IPS DF 4.7 (cell line): ENCODE results near the gene RIPOR3.
"Not testable (repeated sequence)": the region's sequence is repeated elsewhere in the genome, so short reads cannot be mapped to it uniquely, and the experiment has no call there.

Experiments
- DNase-seq: peaks from one replicate; pipeline ENCODE4 v3.0.0-alpha.2; 2013; ENCODE audit warnings: low spot score; ENCODE audit errors: extremely low read depth

The RIPOR3 gene

DNA sequence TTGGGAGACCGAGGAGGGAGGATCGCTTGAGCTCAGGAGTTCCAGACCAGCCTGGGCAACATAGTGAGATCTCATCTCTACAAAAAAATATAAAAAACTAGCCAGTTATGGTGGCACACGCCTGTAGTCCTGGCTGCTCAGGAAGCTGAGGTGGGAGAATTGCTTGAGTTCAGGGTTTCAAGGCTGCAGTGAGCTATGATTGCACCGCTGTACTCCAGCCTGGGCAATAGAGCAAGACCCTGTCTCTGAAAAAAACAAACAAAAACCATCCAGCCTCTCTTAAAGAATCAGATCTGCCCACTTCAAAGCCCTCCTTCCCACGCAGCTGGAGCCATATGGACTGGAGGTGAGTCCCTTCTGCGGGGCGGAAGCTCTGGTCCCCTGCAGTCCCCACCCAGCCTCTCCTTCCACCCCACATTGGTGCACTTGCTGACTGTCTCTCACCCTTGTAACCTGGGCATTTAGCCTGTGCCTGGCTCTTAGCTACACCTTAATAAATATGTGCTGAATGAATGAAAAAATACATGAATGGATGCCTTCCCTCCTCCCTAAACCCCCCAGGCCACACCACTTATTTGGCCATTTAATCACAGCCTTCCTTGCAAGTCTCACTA, 32.9 kb upstream of the RIPOR3 start:
- DNase-seq, result no peak

DNA sequence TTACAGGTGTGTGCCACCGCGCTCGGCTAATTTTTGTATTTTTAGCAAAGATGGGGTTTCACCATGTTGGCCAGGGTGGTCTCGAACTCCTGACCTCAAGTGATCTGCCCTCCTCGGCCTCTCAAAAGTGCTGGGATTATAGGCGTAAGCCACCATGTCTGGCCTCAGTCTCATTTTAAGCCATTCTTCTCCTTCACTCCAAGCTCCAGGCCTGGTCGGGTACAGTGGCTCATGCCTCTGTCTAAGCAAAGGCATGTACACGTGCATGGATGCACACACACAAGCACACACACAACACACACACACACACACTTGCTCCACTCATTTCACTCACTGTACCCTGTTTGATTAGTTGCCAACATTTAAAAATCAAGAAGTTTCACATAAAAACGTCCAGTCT, 32.3 kb upstream of the RIPOR3 start:
- DNase-seq, result no peak

DNA sequence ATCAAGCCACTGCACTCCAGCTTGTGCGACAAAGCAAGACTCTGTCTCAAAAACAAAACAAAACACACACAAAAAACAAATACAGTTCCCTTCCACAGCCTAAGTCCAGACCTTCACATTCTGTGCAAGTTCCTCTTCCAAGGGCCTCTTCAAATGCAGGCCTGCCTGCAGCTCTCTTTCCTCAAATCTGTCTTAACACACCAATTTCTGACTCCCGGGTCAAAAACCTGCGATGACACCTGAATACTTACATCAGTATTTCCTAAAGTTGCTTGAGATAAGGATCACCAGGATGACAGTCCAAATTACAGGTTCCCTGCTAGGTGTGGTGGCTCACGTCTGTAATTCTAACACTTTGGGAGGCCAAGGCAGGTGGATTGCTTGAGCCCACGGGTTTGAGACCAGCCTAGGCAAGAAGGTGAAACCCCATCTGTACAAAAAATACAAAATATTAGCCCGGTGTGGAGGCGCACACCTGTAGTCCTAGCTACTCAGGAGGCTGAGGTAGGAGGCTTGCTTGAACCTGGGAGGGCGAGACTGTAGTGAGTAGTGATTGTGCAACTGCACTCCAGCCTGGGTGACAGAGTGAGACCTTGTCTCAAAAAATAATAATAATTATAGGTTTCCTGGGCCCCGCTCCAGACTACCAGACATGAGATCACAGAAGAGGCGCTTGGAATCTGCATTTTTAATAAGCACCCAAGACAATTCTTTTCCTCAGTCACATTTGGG, 31.2 kb upstream of the RIPOR3 start:
- DNase-seq, result no peak

DNA sequence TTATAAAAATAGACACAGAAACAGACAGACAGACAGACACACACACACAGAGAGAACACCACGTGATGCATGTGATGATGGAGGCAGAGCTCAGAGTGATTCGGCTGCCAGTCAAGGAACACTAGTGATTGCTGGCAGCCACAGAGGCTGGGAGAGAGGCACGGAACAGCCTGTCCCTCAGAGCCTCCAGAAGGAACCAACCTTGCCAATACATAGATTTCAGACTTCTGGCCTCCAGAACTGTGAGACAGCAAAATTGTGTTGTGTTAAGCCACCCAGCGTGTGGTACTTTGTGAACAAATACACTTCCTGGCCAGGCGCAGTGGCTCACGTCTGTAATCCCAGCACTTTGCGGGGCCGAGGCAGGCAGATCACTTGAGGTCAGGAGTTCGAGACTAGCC, 30.5 kb upstream of the RIPOR3 start:
- no peak for DNase-seq

DNA sequence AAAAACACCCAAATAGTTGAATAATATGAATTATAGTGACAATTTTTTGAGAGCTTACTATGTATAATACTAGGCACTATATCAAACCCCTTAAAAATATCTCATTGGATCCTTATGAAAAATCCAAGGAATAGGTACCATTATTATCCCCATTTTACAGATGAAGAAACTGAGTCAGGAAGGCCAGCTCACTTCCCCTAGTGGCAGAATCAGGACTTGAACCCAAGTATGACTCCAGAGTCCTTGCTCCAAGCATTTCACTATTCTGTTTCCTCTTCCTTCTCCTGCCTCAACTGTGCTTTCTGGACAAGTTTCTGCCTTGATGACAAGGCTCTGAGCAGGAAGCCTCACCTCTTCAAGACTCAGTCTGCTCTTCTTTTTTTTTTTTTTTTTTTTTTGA, 29.2 kb upstream of the RIPOR3 start:
- no peak for DNase-seq

DNA sequence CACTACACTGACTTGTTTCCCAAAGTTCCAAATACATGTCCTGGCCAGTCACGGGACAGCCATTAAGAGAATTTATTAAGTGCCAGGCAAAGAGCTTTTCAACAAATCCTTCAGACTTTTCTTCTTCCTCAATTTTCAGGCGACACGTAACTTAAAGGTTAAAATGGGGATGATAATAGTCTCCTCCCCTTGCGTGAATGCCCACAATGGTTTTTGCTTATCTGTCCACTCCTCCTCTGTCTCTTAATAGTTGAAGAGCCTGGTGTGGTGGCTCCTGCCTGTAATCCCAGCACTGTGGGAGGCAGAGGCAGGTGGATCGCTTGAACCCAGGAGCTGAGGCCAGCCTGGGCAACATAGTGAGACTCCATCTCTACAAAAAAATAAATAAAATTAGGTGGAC, 28.7 kb upstream of the RIPOR3 start:
- no peak for DNase-seq

DNA sequence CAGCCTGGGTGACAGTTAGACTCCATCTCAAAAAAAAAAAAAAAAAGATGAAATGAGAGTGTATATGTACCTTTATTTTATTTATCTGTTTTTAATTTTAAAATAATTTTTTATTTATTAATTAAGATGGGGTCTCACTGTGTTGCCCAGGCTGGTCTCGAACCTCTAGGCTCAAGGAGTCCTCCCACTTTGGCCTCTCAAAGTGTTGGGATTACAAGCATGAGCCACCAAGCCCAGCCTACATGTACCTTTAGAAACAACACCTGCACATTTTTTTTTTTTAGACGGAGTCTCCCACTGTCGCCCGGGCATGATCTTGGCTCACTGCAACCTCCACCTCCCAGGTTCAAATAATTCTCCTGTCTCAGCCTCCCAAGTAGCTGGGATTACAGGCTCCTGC, 28.0 kb upstream of the RIPOR3 start:
- no peak for DNase-seq

DNA sequence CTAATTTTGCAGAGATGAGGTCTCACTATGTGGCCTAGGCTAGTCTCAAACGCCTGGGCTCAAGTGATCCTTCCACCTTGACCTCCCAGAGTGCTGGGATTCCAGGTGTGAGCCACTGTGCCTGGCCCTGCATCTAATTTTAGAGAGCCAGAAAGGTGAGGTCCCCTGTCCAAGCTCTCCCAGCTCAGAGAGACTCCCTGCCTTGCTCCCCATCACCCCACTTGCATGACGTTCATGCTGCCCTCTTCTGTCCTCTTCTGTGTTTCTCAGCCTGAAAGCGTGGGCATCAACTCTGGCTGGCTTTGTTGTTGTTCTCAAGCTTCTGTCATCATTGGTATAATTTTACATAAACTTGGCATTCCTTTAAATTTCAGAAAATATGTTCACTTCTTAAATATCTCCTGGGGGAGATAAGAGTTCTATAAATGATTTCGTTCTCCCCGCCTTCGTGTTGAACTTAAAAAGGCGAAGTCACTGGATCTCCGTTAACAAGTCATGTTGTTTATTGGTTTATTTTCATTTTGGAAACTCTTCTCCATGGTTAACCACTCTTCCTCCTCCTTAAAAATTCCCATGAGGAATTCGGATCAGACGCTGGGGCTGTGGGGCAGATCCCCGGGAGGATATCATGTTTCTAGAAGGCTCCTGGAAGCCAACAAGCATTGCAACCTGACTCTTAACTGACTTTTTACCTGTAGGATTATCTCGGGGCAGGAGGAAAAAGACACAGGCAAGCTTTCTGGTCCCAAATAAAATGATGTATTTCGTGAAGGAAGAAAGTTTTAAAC, 26.8 kb upstream of the RIPOR3 start:
- no peak for DNase-seq

DNA sequence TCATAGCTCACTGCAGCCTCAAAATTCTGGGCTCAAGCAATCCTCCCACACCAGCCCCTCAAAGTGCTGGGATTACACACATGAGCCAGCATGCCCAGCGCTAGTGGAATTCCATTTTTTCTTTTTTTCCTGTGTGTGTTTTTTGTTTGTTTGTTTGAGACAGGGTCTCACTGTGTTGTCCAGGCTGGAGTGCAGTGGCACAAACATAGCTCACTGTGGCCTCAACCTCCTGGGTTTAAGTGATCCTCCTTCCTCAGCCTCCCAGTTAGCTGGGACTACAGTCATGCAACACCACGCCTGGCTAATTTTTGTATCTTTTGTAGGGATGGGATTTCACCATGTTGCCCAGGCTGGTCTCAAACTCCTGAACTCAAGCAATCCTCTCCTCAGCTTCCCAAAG, 26.0 kb upstream of the RIPOR3 start:
- DNase-seq, result no peak

DNA sequence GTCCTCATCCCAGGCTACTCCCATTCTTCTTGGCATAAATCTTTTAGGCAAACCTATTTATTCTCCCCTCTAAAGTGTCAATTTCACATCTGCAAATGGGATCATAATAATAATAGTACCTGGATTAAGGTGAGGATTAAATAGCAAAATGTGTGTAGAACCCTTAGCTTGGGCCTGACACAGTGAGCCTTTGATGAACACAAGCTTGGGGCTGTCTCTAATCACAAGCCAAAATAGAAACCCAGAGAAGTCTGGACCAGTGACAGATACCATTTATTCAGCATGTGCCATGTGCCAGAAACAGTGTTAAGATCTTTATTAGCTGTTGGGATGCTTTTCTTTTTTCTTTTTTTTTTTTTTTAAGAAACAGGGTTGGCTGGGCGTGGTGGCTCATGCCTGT, 25.2 kb upstream of the RIPOR3 start:
- DNase-seq, result no peak

DNA sequence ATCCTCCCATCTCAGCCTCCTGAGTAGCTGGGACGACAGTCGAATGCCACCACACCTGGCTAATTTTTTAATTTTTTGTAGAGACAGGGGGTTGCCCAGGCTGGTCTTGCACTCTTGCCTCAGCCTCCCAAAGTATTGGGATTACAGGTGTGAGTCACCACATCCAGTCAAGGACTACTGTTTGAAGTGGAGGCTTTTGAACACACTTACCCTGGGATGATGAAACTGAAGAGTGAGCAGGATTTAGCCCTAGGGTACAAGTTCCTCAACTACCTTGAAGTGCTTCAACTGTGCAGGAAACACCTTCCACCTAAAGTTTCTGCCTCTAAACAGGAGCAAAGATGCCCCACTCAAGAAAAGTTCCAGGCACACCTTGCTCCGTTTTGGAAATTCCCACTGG, 24.4 kb upstream of the RIPOR3 start:
- no peak for DNase-seq

DNA sequence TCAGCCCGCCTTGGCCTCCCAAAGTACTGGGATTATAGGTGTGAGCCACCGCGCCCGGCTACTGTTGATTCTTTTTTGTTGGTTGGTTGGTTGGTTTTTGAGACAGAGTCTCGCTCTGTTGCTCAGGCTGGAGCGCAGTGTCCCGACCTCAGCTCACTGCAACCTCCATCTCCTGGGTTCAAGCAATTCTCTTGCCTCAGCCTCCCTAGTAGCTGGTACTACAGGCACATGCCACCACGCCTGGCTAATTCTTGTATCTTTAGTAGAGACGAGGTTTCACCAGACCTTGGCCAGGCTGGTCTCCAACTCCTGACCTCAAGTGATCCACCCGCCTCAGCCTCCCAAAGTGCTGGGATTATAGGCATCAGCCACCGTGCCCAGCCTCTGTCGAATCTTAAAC, 23.1 kb upstream of the RIPOR3 start:
- not testable (repeated sequence) for DNase-seq

DNA sequence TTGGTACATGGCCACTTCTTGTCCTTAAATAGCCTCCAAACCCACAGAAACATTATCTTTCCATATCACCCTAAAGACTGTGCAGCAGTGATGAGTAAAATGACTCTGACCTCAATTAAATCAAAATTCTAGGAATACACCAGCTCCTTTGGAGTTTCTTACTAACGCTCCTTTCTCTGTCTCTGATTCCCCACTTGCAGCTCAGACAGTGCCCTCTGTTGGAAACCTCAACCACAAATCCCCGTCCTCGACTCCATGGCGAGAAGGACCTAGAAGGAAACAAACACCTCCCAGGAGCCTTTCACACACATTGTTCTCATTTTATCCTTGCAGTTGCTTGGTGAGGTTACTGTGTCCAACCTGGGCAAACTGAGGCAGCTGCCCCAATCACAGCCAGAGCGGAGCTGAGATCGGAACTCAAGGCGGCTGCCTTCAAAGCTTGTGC, 22.3 kb upstream of the RIPOR3 start:
- no peak for DNase-seq

DNA sequence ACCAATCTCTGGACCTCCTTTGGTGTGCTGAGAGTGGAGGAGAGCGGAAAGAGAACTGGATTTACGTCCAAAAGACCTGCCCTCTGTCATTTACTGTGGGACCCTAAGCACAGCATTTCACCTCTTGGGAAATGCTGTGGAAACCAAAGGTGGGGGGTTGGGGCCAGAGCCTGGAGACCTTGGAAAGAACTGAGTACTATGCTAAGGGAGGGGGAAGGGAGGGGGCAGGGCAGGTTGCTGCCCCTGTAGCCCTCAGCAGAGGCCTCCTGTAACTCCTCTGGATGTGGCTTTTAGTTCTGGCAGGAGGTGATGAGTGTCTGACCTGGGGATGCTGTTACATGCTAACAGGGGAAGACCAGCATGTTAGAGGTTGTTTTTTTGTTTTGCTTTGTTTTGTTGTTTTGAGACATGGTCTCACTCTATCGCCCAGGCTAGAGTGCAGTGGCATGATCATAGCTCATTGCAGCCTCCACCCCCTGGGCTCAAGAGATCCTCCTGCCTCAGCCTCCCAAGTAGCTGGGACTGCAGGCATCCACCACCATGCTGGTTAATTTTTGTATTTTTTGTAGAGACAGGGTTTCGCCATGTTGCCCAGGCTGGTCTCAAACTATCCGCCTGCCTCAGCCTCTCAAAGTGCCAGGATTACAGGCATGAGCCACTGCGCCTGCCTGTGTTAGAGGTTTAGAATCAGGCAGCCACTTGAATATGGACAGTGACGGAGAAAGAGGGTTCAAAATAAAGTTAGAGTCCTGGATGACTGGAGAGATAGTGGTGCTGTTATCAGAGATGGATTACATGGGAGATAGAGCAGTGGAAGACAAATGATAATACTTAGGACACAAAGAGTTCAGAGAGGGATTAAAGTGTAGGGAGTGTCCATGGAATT, 21.7 kb upstream of the RIPOR3 start:
- DNase-seq, result no peak

DNA sequence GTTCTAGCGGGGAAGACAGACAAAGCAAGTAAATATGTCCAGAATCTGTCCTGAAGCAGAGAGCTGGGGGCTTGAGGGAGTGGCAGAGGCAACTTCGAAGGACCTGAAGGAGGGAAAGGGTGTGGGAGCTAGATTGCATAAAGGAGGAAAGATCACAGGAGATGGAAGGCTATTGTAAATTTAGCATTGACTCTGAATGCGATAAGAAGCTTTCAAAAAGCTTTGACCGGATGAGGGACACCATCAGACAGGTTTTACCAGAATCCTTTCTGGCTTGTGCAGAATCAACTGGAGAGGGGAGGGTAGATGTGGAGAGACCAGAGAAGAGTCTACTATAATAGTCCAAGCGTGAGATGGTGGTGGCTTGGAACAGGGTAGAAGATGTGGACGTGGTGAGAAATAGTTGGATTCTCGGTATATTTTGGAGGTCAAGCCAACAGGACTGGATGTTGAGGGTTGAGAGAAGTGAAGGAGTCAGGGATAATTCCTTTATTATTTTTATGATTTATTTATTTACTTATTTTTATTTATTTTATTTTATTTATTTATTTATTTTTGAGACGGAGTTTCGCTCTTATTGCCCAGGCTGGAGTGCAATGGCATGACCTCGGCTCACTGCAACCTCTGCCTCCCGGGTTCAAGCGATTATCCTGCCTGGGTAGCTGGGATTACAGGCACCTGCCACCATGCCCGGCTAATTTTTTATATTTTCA, 19.9 kb upstream of the RIPOR3 start:
- no peak for DNase-seq

DNA sequence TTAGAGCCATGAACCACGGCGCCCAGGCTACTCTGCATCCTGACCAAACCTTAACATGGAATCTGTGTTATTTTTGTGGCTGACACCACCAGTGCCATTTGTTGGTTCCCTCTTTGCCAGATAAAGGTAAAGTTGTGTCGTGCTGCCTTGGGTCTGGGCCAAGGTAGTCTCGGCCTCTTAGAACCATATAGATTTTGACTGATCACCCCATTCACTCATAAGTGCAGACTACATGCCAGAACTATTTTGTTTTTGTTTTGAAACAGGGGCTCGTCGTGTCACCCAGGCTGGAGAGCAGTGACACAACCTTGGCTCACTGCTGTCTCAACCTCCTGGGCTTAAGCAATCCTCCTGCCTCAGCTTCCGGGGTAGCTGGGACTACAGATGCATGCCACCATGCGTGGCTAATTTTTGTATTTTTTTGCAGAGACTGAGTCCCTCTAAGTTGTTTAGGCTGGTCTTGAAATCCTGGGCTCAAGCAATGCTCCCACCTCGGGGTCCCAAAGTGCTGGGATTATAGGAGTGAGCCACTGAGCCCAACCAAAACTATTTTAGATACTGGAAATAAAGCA, 19.2 kb upstream of the RIPOR3 start:
- DNase-seq, result no peak

DNA sequence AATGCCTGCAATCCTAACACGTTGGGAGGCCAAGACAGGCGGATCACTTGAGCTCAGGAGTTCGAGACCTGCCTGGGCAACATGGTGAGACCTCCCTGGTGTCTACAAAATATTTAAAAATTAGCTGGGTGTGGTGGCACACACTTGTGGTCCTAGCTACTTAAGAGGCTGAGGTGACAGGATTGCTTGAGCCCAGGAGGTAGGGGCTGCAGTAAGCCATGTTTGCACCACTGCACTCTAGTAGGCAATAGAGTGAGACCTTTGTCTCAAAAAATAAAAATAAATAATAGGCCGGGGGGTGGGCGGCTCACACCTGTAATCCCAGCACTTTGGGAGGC, 18.3 kb upstream of the RIPOR3 start:
- DNase-seq, result no peak

DNA sequence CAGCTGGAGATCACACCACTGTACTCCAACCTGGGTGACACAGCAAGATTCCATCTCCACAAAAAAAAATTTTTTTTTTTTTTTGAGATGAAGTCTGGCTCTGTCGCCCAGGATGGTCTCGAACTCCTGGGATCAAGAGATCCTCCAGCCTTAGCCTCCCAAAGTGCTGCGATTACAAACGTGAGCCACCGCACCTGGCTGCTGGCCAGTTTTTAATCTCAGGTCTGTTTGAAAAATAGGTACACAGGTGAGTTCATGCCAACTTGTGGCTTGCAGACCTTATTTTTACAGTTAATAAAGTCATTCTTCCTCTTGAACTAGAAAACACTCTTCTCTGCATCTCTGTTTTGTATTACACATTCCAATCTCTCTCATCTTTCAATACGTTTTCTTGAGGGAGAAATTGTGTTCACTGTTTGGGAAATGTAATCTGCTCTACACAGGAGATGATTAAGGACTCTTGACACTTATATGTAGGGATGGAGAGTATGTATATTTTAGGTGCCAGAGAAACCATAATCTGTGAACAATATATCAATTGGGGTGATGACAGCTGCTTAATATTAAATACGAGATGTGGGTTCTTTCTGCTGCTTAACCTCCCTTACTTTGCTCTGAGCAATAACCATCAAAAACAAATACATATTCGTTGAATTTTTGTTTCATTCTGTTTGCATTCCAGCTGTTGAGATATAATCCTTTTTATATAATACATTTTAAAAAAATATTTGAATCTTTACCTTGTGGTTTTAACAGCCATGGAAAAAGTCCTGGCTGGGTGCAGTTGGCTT, 17.7 kb upstream of the RIPOR3 start:
- DNase-seq, result no peak

DNA sequence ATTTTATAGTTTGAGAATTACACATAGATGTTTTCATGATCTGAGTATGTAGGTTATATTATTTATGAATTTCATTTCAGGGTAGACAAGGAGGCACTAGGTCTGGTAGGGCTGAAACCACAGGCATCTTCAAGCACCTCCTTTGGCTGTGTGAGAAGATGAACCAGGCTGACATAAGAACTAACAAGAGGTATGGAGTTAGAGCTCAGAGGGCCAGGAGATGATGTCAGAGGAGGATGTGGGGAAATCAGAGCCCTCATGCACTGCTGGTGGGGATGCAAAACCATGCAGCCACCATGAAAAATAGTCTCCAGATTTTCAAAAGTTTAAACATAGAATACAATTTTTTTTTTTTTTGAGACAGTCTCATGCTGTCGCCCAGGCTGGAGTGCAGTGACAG, 13.6 kb upstream of the RIPOR3 start:
- DNase-seq, result no peak

DNA sequence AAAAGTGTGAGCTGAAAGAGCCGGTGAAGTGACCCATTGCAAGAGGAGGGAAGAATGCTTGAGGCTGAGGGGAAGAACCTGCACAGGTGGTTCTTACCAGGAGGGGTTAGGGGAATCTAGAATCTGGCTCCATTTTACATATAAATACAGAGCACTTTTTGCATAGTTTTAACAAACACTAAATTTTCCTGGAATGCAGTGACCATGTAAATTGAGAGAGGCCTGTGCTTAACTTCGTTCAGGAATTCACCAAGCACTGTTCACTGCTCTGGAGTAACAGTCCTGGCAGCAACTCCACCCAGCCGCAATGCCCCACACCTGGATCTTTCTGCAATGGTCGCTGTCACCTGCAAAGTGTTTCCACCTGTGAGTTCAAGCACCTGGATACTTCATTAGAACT, 13.2 kb upstream of the RIPOR3 start:
- DNase-seq, result no peak
